Neutrophil (primary cell): ENCODE data around the gene NET1.
"Not testable (repeated sequence)": the region's sequence is repeated elsewhere in the genome, so short reads cannot be mapped to it uniquely, and the experiment has no call there.

Experiments
- H3K27ac ChIP-seq: fragments of 200-600 bp; sonication (generic); 2 replicates; pipeline ENCODE4 v1.5.1; 2016; ENCODE audit warnings: mild to moderate bottlenecking, moderate library complexity
- H3K27me3 ChIP-seq: fragments of 200-600 bp; sonication (generic); 2 replicates; pipeline ENCODE4 v1.6.0; 2016; ENCODE audit warnings: mild to moderate bottlenecking
- H3K36me3 ChIP-seq: fragments of 200-600 bp; sonication (generic); 2 replicates; pipeline ENCODE4 v1.5.1; 2017
- H3K4me1 ChIP-seq, 2 experiments: fragments of 200-600 bp in 1 of 2; sonication (generic) in 1 of 2; 1 replicate in 1 of 2; 2 replicates in 1 of 2; pipeline versions ENCODE4 v1.5.1 to v1.6.1; 2013 to 2016; ENCODE audit warnings: low read depth in 1 of 2, low read length in 1 of 2, mild to moderate bottlenecking in 1 of 2, moderate library complexity in 1 of 2; ENCODE audit not compliant: control insufficient read depth in 1 of 2, insufficient read depth in 1 of 2
- H3K4me3 ChIP-seq, 2 experiments: fragments of 200-600 bp in 1 of 2; sonication (generic) in 1 of 2; 1 replicate in 1 of 2; 2 replicates in 1 of 2; pipeline ENCODE4 v1.5.1; 2013 to 2016; ENCODE audit warnings: low read depth in 1 of 2, low read length in 1 of 2, mild to moderate bottlenecking in 1 of 2, moderate library complexity in 1 of 2
- H3K9me3 ChIP-seq: fragments of 200-600 bp; sonication (generic); 2 replicates; pipeline ENCODE4 v1.5.1; 2016
- CTCF ChIP-seq: fragments of 200-600 bp; sonication (generic); IDR thresholded peaks from 2 replicates; pipeline ENCODE4 v1.5.1; 2016; ENCODE audit warnings: antibody characterized with exemption

The NET1 gene

GRCh38 chr10:5468262-5469106 lies 56.1 kb downstream of the NET1 start:
- TF ChIP-seq CTCF: no peak
- H3K27me3 ChIP-seq: no peaks in the 10 kb centered on the region
- H3K4me3 ChIP-seq: no peak overlapping the region
- H3K36me3 ChIP-seq: no peaks in the 10 kb centered on the region
- H3K9me3 ChIP-seq: no peaks in the 10 kb centered on the region
- no peak overlapping the region for H3K27ac ChIP-seq
- no peaks in the 10 kb centered on the region for H3K4me1 ChIP-seq

GRCh38 chr10:5469353-5470061 lies 57.1 kb downstream of the NET1 start:
- H3K27me3 ChIP-seq: no peaks in the 10 kb centered on the region
- H3K4me1 ChIP-seq: no peaks in the 10 kb centered on the region
- no peak for TF ChIP-seq CTCF
- H3K9me3 ChIP-seq: no peaks in the 10 kb centered on the region
- H3K36me3 ChIP-seq: no peaks in the 10 kb centered on the region
- no peak overlapping the region for H3K27ac ChIP-seq
- no peak overlapping the region for H3K4me3 ChIP-seq

- Histone ChIP-seq H3K27me3 (no peaks in the 10 kb centered on the region), H3K36me3 (no peaks in the 10 kb centered on the region), H3K27ac (no peak overlapping the region), H3K9me3 (no peaks in the 10 kb centered on the region), H3K4me1 (no peaks in the 10 kb centered on the region), H3K4me3 (no peak overlapping the region)
- no peak for TF ChIP-seq CTCF
These were observed 57.9 kb downstream of the NET1 start for GRCh38 chr10:5470062-5470751.

GRCh38 chr10:5474642-5475041 lies 62.3 kb downstream of the NET1 start:
- not testable (repeated sequence) for H3K9me3 ChIP-seq, H3K4me1 ChIP-seq, H3K27me3 ChIP-seq, H3K4me3 ChIP-seq, H3K36me3 ChIP-seq, H3K27ac ChIP-seq

- H3K27ac ChIP-seq, H3K9me3 ChIP-seq, H3K27me3 ChIP-seq, H3K4me1 ChIP-seq, H3K4me3 ChIP-seq, H3K36me3 ChIP-seq: not testable (repeated sequence)
These were observed 62.7 kb downstream of the NET1 start for GRCh38 chr10:5475088-5475487.

- H3K27ac ChIP-seq, H3K4me3 ChIP-seq, H3K27me3 ChIP-seq, H3K9me3 ChIP-seq, H3K4me1 ChIP-seq, H3K36me3 ChIP-seq: not testable (repeated sequence)
These were observed 63.8 kb downstream of the NET1 start for GRCh38 chr10:5475974-5476807.
